HG02938 (cell line): ENCODE data around the gene INTS11.
"Not testable (repeated sequence)": the region's sequence is repeated elsewhere in the genome, so short reads cannot be mapped to it uniquely, and the experiment has no call there.

Source experiments
- ATAC-seq: cut with Tn5 transposase; IDR thresholded peaks from one replicate; pipeline ENCODE4 v1.9.1; 2021; ENCODE audit warnings: mild to moderate bottlenecking, moderate library complexity; ENCODE audit not compliant: unreplicated experiment

The INTS11 gene

GRCh38 chr1:1331068-1331965, 6.9 kb upstream of the INTS11 start, which contains the start of gene TAS1R3:
TAS1R3 (plus strand) TSS chr1:1331280; CDS start chr1:1331346, 66 bp downstream.
- no peak for ATAC-seq

- ATAC-seq: no peak
These were observed 6.1 kb upstream of the INTS11 start for GRCh38 chr1:1330366-1331067.

GRCh38 chr1:1329304-1330210, 5.1 kb upstream of the INTS11 start:
- ATAC-seq: no peak

GRCh38 chr1:1328254-1328653, 3.8 kb upstream of the INTS11 start:
- no peak for ATAC-seq

DNA sequence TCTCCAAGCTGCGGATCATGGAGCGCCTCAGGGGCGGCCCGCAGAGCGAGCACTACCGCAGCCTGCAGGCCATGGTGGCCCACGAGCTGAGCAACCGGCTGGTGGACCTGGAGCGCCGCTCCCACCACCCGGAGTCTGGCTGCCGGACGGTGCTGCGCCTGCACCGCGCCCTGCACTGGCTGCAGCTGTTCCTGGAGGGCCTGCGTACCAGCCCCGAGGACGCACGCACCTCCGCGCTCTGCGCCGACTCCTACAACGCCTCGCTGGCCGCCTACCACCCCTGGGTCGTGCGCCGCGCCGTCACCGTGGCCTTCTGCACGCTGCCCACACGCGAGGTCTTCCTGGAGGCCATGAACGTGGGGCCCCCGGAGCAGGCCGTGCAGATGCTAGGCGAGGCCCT, 2.8 kb upstream of the INTS11 start:
- no peak for ATAC-seq

DNA sequence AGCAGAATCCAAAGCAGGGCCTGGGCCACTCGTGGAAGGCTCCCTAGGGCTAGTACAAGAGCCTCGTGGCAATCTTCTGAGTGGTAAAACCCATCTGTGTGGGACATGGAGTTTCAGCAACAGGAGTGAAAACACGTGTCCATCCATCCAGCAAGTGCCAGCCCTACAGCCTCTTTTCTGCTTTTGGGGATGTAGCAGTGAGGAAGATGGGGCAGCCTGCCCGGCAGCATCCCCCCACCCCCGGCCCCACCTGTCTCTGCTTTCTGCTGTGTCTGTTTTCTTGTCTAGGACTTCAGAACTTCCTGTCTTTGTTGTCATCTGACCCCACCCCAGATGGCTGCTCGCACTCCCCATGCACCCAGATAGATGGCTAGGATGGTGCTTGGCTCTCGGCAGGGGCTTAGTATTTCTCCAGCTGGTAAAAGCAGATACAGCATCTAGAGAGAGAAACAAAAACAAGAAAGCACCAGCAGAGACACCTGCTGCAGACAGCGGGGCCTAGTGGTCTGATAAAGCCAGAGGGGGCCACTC, 1.7 kb upstream of the INTS11 start:
- ATAC-seq: no peak

DNA sequence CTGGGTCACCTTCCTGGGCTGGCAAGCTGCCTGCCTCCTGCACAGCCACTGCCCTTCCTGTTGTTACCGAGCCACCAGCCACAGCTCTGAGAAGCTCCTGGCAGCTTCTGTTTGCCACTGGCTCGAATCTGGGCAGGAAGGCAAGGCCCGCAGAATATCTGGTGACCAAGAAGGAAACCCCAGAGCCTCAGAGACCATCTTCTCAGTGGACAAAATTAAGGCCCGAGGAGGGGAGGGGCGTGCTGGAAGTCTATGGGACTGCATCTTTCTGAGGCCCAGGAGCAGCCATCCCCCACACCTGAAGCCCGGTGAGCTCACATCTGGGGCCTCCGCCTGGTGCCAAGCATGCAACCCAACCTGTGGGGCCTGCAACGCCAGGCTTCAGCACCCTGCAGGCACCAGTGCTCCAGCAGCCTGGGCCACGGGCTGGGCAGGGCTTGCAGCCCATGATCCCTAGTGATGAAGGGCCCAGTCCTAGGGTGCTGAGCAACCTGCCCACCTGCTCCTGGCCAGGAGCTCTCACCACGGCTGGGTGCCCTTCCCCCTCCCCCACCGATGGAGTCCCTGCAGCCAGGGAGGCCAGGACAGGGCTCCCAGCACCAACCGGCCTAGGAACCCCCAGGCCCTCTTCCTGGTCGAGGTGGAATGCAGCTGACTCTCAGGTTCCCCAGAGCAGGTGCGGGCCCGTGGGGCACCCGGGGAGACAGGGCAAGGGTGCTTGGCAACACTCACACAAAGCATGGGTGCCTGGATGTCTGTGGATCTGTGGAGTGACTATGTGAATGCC, 1.0 kb upstream of the INTS11 start:
- ATAC-seq: no peak

DNA sequence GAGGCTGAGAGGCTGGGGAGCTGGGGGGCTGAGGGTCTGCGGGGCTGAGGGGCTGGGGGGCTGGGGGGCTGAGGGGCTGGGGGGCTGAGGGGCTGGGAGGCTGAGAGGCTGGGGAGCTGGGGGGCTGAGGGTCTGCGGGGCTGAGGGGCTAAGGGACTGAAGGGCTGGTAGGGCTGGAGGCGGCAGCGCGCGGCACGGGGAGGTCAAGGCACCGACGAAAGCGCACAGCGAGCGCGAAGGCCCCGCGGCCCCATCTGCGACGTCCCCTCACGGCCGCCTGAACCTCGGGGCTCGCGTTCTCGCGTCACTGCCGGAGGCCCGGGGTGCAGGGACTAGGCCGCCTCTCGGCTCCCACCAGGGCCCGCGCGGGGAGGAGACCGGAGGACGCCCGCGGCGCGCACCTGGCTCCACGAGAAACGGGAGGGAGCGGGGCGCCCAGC, 356 bp downstream of the INTS11 start:
- ATAC-seq: peak; percentile 27

GRCh38 chr1:1322952-1323351, 1.5 kb downstream of the INTS11 start:
- ATAC-seq: no peak

GRCh38 chr1:1322418-1322817, 2.0 kb downstream of the INTS11 start:
- no peak for ATAC-seq

GRCh38 chr1:1321477-1321876, 3.0 kb downstream of the INTS11 start:
- no peak for ATAC-seq

DNA sequence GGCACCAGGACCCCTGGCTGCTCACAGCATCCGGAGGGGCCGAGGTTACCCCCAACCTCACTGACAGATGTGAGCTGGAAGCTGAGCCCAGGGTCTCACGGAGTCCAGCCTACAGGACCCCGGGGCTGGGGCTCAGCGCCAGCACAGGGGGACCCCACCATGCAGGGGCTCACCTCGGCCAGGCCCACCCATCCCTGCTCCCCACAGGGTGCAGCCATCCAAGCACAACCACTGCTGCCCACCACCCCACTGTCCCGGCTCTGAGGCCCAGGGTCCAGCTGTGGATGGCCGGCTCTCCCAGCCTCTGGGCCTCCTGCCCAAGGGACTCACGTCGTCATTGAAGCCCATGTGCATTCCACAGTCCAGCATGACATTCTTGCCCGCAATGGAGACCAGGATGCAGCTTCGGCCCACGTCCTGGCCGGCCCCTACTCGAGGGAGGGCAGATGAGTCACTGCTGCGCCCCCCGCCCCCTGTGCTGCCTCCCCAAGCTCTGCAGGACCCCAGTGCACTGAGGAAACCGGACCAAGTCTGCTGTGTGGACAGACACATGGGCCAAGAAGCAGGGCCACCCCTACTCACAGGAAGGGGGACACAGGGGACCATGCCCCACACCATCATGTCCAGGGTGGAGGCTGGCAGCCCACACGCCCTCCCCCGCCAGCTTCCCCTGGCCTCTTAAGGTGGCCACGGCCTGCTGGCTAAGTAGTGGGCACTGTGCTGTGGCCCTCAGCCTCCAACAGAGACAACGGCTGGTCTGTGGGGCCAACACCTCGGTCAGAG, 3.6 kb downstream of the INTS11 start:
- no peak for ATAC-seq

DNA sequence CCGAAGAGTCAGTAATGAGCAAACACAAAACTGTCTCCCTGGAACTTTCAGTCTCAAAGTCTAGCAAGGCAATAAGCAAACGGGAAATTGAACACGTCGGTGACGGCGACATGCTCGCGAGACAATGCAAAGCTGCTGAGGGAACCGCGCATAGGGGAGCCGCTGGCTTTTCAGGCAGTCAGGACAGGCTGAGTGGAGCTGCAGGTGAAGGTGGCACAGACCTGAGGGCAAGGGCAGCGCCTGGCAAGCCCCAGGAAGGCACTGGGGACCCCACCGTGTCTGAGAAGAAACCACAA, 4.9 kb downstream of the INTS11 start:
- ATAC-seq: no peak

DNA sequence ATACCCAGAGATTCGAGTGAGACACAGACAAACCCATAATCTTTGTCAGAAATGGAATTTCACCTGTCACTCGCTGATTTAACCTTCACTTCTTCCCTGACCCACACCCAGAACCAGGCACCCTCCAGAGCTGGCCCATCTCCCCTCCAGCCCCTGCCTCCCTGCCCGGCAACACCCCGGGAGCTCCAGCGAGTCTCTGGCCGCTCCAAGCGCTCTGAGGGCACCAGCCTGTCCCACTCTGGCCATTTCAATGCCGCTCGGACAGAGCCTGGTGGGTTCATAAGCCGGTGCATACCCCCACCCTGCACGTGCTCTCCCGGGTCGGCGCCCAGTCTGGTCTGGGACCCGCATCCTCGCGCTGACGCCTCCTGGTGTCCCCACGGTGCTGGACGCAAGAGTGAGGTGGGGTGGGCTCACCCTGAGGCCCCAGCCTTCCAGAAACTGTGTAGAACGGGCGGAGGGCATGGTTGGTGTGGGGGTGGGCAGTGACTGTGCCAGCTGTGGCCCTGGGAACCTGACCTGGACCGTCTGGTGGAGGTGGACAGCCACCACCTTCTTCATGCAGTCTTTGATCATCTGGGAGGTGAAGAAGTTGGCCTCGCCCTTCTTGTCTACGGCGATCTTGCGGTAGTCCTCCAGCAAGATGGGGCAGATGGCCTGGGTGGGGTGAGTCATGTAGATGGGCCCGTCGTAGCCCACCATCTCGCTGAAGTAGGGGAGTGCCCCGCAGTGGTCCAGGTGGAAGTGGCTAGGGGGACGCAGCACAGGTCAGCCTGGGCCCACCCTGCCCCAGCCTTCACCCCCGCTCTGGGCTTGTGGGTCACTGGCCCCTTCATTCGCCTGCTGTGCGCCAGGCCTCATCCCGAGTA, 5.4 kb downstream of the INTS11 start:
- no peak for ATAC-seq

DNA sequence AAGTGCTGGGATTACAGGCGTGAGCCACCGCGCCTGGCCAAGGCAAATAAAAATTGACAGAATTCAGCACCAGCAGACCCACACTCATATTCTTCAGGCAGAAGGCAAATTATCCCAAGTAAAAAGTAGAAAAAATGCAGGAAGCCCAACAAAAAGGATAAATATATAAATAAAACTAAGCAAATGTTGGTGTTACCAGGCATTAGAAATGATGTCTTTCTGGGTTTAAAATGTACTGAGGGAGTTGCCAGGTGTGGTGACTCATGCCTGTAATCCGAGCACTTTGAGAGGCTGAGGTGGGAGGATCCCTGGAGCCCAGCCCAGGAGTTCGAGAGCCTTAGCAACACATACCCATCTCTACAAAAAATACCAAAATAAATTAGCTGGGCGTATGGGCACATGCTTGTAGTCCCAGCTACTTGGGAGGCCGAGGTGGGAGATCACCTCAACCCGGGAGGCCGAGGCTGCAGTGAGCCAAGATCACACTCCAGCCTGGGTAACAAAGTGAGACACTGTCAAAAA, 6.3 kb downstream of the INTS11 start:
- no peak for ATAC-seq

GRCh38 chr1:1317420-1317819, 7.0 kb downstream of the INTS11 start:
- ATAC-seq: no peak

DNA sequence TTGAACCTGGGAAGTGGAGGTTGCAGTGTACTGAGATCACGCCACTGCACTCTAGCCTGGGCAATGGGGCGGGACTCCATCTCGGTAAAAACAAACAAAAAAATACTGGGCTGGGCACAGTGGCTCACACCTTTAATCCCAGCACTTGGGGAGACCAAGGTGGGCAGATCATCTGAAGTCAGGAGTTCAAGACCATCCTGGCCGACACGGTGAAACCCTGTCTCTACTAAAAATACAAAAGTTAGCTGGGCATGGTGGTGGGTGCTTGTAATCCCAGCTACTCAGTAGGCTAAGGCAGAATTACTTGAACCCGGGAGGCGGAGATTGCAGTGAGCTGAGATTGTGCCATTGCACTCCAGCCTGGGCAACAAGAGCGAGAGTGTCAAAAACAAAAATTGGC, 8.3 kb downstream of the INTS11 start:
- ATAC-seq: not testable (repeated sequence)

GRCh38 chr1:1315435-1315954, 9.0 kb downstream of the INTS11 start:
- ATAC-seq: no peak
